Middle frontal gyrus (tissue), 1 donor: Measurements from ENCODE around the gene ADGRV1.
A peak's percentile ranks its signal among the peaks of the same experiment; 100 is the strongest.

Experiments
- DNase-seq: peaks from one replicate; pipeline ENCODE4 v3.0.0-alpha.2; 2015; ENCODE audit warnings: low spot score; ENCODE audit errors: extremely low spot score

ADGRV1 gene

DNA sequence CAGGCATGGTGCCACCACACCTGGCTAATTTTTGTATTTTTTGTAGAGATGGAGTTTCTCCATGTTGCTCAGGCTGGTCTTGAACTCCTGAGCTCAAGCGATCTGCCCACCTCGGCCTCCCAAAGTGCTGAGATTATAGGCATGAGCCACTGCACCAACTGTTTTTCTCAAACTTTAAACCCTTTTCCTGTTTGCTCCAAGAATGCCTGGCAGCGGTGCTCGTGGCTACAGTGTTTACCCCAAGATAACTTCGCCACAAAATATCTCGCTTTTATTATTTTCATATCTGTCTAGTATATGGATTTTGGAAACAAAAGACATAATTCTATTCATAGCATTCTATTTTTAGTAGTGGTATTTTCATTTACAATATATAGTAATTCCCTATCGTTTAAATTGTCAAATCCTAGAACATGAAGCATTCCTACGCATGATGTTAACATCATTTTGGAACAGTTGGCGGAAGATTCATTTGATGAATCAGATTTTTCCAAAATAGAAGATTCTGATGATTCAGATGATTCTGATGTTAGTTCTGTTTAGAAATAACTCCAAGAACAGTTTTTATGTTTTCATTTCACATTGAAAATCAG, 504.6 kb downstream of the ADGRV1 start:
- peak; percentile 6 for DNase-seq

DNA sequence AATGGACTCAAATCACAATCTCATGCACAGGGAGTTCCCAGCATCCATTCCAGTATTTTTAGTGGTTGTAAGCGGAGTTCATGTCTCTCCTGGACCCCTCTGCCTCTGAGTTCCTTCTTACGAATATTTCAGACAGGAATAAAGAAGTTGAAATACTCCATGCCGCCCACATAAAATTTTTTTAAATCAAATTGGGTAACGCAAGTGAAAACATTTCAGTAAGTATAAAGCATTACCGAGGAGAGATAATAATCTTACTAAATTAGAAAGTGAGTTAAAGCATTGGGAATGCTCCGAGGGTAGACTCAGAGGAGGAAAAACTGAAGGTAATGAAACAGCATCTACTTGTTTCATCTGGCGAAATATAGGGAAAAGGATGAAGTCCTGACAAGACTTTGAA, 506.9 kb downstream of the ADGRV1 start:
- no peak for DNase-seq

DNA sequence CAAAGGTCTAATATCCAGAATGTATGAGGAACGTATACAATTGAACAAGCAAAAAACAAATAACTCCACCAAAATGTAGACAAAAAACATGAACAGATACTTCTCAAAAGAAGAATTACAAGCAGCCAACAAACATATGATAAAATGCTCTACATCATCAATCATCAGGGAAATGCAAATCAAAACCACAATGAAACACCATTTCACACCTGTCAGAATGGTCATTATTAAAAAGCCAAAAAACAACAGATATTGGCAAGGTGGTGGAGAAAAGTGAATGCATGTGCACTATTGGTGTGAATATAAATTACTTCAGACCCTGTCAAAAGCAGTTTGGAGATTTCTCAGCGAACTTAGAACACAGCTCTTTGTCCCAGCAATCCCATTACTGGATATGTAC, 510.8 kb downstream of the ADGRV1 start:
- no peak for DNase-seq

DNA sequence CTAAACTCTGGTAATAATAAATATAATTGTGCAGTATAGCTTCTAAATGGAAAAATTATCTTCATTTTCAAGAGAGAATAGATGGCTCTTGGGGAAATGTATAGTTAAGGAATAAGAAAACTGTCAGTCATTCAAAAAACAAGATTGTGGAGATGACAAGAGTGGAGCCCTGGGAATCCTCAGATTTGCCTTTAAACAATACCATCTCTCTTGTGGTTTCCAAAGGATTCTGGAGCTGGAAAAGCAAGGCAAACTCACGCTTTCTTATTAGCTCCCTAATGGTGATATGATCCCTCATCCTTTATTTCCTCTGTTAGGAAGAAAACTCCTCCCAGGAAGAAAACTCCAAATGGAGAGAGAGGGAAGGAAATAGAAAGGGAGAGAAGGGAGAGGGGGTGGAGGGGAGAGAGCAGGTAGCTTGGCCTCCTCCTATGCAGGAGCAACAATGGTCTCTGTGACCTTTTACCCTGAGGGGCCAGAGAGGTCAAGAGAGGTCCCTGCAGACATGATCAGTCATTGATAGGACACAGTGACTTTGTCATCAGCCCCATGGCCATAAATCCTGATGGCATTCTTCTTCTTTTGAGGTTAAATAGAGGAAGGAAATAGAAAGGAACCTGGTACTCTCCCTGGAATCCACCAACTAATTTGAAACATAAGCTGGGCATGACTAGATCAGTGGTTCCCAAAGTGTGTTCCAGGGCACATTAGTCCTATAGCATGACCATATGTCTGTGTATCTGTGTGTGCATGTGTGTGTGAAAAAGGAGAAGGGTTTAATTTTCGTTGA, 512.4 kb downstream of the ADGRV1 start:
- no peak for DNase-seq

DNA sequence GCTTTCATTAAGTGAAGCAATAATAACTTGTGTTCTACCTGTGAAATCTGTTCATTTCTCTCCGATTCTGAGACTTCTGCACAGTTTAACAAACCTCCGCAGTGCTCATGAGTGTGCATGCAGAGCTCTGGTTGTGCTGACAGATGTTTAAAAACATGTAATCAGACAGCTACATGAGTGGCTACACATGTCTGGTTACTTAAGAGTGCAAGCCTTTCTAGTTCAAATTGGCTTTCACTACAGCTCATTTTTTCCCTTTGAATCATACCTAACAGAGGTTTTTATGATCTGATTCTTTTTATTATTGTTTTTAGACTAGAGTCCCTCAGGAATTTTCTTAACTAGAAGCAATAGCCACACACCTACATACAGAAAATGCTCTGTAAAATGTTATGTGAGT, 514.3 kb downstream of the ADGRV1 start:
- DNase-seq = no peak

DNA sequence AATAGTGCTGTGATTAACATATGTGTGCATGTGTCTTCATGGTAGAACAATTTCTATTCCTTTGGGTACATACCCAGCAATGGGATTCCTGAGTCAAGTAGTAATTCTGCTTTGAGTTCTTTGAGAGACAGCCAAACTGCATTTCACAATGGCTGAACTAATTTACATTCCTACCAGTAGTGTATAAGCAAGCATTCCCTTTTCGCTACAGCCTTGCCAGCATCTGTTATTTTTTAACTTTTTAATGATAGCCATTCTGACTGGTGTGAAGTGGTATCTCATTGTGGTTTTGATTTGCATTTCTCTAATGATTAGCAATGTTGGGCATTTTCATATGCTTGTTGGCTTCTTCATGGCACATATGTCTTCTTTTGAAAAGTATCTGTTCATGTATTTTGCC, 516.0 kb downstream of the ADGRV1 start:
- DNase-seq = no peak

DNA sequence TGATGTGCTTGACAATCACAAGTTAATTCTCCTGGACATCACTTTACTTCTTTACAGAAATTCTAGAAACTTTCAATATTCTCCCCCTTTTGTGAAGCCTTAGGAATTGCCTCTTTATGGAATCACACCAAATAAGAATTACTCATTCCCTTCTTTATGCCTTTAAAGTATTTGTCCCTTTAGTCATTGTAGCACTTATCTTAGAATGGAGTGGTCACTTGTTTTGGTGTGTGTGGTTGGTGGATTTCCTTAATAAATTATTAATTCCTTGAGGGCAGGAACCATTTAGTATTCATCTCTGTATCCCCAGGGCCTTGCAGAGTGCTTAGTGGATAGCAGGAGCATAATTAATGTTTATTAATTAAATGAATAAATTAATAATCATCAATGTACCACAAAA, 517.5 kb downstream of the ADGRV1 start:
- no peak for DNase-seq

DNA sequence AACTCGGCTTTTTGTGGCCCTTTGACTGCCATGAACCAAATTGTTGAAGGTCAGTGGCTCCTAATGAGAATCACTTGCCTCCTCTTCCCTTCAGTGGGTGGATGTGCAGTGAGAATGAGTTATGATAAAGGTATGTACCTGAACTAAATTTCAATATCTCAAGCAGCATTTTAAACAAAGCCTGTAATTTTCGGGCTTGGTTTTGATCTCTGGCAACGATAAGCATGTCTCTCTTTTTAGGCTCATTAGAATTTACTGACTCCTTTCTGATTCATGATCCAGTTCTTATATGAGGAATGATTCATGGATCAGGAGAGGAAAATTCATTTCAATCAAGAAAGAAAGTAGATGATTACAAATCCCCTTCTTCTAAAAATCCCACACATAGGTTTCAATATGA, 519.0 kb downstream of the ADGRV1 start:
- no peak for DNase-seq

DNA sequence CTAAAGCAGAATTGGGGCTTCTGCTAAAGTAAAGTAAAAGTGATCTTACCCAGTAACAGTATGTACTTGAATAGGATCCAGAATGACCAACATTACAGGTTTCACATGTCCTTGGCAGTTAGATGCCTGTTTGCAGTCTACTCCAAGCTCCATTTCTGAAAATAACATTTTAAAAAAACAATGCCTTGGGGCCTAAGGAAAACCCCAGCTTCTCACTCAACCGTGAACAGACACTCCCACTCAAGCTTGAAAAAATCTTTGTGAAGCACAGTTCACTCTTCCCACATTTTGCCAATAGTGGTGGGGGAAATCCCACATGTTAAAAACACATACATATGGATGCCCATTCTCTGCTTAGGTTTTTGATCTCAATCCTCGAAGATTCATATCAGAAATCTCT, 520.4 kb downstream of the ADGRV1 start:
- peak; percentile 9 for DNase-seq

DNA sequence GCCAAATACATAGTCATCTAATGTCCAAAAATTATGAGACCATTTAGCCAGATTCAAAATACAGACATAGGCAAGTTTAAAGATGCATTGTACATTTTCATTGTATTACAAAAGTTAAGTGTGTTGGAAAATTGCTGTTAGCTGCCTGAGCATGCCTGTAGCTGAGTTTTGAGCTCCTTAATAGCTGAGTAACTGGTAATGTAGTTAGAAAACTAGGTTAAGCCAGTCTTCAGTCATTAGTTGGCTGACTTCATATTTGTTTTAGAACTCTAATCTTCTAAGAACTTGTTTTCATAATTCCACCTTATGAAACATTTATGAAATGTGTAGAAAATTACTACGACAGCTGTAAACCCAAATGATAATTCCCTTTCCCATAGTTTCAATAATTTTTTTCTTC, 531.2 kb downstream of the ADGRV1 start:
- DNase-seq = no peak

DNA sequence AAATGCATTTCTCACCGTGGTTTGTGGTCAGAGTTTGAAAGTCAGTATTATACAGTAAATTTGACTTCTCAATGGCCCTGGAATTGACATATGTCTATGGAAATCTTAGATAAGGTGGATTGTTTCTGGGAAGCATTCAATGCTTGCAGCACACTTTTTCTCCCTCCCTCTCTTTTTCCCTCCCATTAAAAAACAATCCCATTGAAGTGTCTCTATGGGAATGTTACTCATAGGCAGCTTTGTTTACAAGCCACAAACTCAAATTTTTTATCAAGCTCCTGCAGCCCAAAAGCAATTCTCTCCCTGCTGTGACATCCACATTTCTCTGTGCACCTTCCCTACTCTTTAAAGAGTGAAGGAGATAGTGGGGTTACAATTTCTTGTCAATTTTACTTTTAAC, 532.4 kb downstream of the ADGRV1 start:
- DNase-seq = no peak

DNA sequence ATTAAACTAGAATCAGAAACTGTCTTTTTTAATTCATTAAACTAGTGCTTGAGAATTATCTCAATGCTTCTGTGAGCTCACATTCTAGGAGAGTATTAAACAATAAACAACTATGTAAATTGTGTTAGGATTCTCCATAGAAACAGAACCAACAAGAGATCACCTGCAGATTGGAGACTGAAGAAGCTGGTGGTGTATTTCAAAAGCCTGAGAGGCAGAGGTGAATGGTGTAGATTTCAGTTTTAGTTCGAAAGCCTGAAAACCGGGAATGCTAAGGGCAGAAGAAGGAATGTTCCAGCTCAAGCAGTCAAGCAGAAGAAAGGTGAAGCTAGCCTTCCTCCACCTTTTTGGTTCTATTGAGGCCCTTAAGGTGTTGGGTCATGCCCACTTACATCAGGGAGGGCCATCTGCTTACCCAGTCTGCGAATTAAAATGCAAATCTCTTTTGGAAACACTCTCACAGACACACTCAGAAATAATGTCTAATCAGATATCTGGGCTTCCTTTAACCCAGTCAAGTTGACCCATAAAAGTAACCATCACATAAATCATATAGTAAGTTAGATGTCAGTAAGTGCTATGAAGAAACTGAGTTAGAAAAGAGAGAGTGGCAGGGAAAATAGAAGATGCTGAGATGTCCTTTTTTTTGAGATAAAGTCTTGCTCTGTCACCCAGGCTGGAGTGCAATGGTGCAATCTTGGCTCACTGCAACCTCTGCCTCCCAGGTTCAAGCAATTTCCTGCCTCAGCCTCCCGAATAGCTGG, 533.1 kb downstream of the ADGRV1 start:
- no peak for DNase-seq

DNA sequence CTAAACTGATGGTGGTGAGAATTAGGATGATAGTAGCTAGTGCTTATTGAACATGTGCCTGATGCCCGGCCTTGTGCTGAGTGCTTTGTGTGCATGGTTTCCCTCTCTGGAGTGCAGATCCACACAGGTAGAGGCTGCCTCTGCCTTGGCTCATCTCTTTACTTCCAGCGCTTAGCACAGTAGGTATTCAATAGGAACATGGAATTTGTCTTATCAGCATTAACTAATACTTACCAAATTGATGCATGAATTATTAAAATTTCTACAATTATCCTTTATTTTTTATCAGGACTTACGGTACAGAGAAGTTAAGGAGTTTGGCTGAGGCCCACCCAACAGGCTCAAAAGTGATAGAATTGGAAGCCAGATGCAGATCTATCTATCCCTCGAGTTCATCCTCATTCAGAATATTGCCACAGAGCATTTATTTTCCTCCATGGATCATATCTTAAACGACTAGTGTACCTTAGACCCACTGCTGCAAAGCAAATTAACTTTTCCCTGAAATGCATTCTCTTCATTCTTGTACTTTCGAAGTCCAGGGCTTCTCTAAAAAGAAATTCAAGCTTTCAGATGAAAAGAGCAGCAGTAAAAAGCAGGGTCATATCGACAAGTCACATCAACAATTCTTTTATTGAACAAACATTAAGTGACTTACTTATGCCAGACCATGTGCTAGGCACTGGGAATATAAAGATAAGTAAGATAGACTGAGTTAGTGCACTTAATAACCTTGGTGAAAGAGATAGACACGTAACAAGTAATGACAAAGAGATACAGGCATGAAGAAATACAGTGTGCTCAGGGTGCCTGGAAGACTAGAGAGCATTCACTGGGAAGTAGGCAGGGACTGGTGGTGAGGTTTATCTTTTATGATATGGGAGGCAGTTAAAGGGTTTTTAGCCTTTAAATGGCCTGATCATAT, 534.5 kb downstream of the ADGRV1 start:
- DNase-seq = no peak

DNA sequence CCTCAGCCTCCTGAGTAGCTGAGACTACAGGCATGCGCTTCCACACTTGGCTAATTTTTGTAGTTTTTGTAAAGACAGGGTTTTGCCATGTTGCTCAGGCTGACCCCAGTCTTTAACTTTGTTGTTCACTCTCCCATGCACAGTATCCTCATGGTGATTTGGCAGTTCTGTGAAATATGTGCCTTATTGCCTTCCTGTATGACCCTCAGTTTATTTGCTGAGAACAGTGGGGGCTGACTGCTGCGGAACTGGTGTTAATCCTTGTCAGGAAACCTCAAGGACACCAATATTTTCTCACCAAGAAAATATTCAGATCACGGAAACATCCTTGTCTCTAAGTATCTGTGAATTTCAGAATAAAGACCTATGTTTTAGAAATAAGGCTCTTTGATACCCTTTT, 536.7 kb downstream of the ADGRV1 start:
- DNase-seq = no peak

DNA sequence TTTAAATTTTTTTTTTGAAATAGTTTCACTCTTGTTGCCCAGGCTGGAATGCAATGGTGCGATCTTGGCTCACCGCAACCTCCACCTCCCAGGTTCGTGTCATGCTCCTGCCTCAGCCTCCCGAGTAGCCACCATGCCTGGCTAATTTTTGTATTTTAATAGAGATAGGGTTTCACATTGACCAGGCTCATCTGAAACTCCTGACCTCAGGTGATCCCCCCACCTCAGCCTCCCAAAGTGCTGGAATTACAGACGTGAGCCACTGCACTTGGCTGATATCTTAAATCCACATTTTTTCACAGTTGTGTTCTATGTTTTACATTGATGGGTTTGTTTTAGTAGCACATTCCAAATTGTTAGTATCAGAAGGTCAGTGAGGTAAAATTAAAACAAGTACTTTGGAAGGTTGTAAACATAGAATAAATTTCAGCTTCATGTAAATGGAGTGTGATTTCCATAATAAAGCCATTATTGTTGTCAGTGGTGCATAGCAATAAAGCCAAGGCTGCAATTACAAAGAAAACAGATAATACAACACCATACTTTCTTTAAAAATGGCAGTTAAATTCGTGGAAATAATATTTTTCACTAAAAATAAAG, 537.3 kb downstream of the ADGRV1 start:
- no peak for DNase-seq

DNA sequence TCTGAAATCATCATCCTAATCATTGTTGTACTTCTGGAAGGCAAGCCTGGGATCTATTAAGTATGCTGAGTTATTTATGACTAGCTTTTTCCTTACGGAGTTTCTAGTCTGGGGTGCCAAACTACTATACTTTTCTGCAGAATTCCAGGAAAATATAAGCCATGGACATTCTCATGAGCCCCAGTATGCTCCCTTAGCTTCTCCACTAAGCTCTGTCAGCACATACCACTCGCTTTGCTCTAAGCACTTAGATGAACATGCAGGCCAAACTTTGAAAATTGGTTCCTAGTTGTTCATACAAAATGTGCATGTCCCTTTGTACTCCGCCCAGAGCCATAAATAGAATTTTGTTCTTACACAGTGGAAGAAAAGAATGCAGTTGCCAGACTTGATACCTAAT, 539.9 kb downstream of the ADGRV1 start:
- no peak for DNase-seq

DNA sequence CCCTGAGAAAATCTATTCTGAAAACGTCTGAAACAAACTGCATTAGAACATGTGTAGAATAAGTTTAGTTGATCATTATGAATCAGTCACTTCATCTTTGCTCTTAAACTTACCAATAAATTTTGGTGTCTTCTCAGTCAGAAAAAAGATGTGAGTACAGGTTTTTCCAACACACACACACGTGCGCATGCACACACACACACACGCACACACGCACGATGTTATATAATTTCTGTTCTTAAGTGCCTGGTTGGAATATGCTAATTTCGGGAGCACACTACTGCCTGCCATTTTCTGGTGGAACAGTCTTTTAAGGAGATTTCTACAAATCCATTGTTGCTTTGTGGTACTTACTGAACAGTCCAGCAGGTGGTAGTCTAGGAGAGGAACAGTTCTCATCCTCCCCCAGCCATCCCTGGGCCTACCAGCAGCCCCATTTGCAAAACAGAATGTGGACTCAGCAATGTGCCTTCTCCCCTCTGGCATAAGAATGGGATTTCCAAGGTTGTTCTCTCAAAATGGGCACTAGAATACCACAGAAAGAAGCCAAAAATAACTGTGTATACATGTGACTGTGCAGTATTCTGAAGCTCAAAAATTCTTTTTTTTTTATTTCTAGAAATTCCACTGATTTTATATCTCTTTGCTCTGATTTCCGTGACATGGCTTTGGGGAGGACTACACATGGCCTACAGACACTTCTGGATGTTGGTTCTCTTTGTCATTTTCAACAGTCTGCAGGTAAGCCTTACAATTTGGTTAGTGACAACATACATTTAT, 543.2 kb downstream of the ADGRV1 start:
- DNase-seq = peak; percentile 39

DNA sequence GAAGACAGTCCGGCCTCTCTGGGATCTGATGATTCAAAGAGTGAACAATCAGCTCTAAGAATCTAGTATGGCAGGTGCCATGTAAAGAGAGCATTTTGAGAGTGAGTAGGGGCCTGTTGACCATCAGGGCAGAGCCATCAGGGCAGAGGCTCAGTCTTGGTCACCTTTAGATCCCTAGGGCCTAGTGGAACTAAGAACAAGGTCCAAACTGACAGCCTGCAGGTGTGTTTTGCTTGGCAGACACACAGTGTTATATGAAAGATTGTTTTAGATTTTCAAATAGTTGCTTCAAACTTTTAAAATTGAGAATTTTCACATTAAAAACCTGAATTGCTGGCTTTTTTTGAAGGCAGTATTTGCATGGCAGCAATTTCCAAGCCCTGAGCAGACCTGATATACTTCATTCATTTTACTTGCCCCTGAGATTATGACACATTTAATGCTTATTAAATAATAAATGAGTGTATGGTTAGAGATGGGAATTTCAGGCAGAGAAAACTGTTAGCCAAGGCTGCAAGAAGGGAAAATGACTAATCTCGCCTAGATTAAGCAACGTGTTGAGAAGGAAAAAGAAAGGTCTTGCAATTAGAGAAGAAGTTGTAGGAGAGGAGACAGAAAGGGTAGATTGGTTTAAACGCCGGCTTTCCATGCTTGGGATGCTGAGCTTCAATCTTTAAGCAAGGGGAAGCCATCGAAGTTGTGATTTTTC, 544.9 kb downstream of the ADGRV1 start:
- DNase-seq = no peak

DNA sequence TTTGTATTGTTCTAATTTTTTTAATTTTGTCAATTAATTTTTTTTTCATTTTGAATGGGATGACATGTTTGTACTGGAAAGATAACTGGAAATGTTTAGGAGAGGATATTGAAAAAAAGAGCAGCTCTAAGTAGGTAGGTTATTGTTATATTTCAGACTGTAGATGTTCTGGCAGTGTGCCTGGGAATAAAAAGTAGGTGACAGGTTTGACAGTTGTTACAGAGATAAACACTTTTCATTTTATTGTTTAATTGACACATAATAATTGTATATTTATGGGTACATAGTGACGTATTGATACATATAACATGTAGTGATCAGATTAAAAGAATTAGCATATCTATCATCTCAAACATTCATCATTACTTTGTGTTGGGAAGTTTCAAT, 545.5 kb downstream of the ADGRV1 start:
- no peak for DNase-seq
